ENCODE results near the gene FAM200C.
"Not testable (repeated sequence)": the region's sequence is repeated elsewhere in the genome, so short reads cannot be mapped to it uniquely, and the experiment has no call there.

FAM200C gene

GRCh38 chr5:160436661-160437060 lies 36.8 kb upstream of the FAM200C start:
- not testable (repeated sequence) for H3K27me3 ChIP-seq (ENCODE audit: insufficient read depth, low read length); H3K4me1 ChIP-seq (ENCODE audit: insufficient read depth, low read length); H3K36me3 ChIP-seq (ENCODE audit: insufficient read depth, low read depth, low read length); H3K9ac ChIP-seq (ENCODE audit: low read depth, low read length); H3K27ac ChIP-seq (ENCODE audit: low read length); H3K9me3 ChIP-seq (ENCODE audit: insufficient read depth, low read depth, low read length); H3K4me3 ChIP-seq (ENCODE audit: low read length)

GRCh38 chr5:160436017-160436416 lies 36.2 kb upstream of the FAM200C start:
- no peak overlapping the region for H3K4me3 ChIP-seq (ENCODE audit: low read length)
- H3K9me3 ChIP-seq (ENCODE audit: insufficient read depth, low read depth, low read length) = no peaks in the 10 kb centered on the region
- no peaks in the 10 kb centered on the region; the same call in 1 of the 2 replicates for H3K27me3 ChIP-seq (ENCODE audit: insufficient read depth, low read length)
- no peaks in the 10 kb centered on the region for H3K36me3 ChIP-seq (ENCODE audit: insufficient read depth, low read depth, low read length)
- H3K27ac ChIP-seq (ENCODE audit: low read length) = no peak overlapping the region
- peaks cover 3% of the 10 kb centered on the region; the same call in 1 of the 2 replicates for H3K4me1 ChIP-seq (ENCODE audit: insufficient read depth, low read length)
- no peak overlapping the region for H3K9ac ChIP-seq (ENCODE audit: low read depth, low read length)

- Histone ChIP-seq H3K4me3 (ENCODE audit: low read length) (no peak overlapping the region), H3K9me3 (ENCODE audit: insufficient read depth, low read depth, low read length) (no peaks in the 10 kb centered on the region), H3K27me3 (ENCODE audit: insufficient read depth, low read length) (no peaks in the 10 kb centered on the region; the same call in 1 of the 2 replicates), H3K36me3 (ENCODE audit: insufficient read depth, low read depth, low read length) (no peaks in the 10 kb centered on the region), H3K4me1 (ENCODE audit: insufficient read depth, low read length) (peaks cover 3% of the 10 kb centered on the region; the same call in 1 of the 2 replicates), H3K27ac (ENCODE audit: low read length) (no peak overlapping the region), H3K9ac (ENCODE audit: low read depth, low read length) (no peak overlapping the region)
These were observed 35.7 kb upstream of the FAM200C start for GRCh38 chr5:160435532-160435931.

GRCh38 chr5:160434022-160434531 lies 34.2 kb upstream of the FAM200C start:
- H3K9me3 ChIP-seq (ENCODE audit: insufficient read depth, low read depth, low read length) = no peaks in the 10 kb centered on the region
- H3K27me3 ChIP-seq (ENCODE audit: insufficient read depth, low read length) = no peaks in the 10 kb centered on the region; the same call in 1 of the 2 replicates
- H3K4me3 ChIP-seq (ENCODE audit: low read length) = no peak overlapping the region
- no peak overlapping the region for H3K27ac ChIP-seq (ENCODE audit: low read length)
- H3K36me3 ChIP-seq (ENCODE audit: insufficient read depth, low read depth, low read length) = peaks cover 7% of the 10 kb centered on the region
- H3K4me1 ChIP-seq (ENCODE audit: insufficient read depth, low read length) = peaks cover 3% of the 10 kb centered on the region; the same call in 1 of the 2 replicates
- H3K9ac ChIP-seq (ENCODE audit: low read depth, low read length) = no peak overlapping the region

- Histone ChIP-seq H3K9me3 (ENCODE audit: insufficient read depth, low read depth, low read length) (no peaks in the 10 kb centered on the region), H3K27me3 (ENCODE audit: insufficient read depth, low read length) (no peaks in the 10 kb centered on the region), H3K36me3 (ENCODE audit: insufficient read depth, low read depth, low read length) (peaks cover 20% of the 10 kb centered on the region), H3K27ac (ENCODE audit: low read length) (no peak overlapping the region), H3K4me3 (ENCODE audit: low read length) (no peak overlapping the region), H3K9ac (ENCODE audit: low read depth, low read length) (no peak overlapping the region), H3K4me1 (ENCODE audit: insufficient read depth, low read length) (peaks cover 3% of the 10 kb centered on the region; the same call in 1 of the 2 replicates)
These were observed 32.9 kb upstream of the FAM200C start for GRCh38 chr5:160432787-160433186.

GRCh38 chr5:160432196-160432595 lies 32.3 kb upstream of the FAM200C start:
- no peaks in the 10 kb centered on the region for H3K9me3 ChIP-seq (ENCODE audit: insufficient read depth, low read depth, low read length)

GRCh38 chr5:160427607-160428006 lies 27.8 kb upstream of the FAM200C start:
- Histone ChIP-seq H3K4me1 (ENCODE audit: insufficient read depth, low read length) (peaks cover 12% of the 10 kb centered on the region), H3K27me3 (ENCODE audit: insufficient read depth, low read length) (no peaks in the 10 kb centered on the region), H3K36me3 (ENCODE audit: insufficient read depth, low read depth, low read length) (peaks cover 71% of the 10 kb centered on the region), H3K9ac (ENCODE audit: low read depth, low read length) (no peak overlapping the region), H3K4me3 (ENCODE audit: low read length) (no peak overlapping the region), H3K9me3 (ENCODE audit: insufficient read depth, low read depth, low read length) (no peaks in the 10 kb centered on the region), H3K27ac (ENCODE audit: low read length) (no peak overlapping the region)

More at GRCh38 chr5:160432196-160432595, 32.3 kb upstream of the FAM200C start:
- Histone ChIP-seq H3K27ac (ENCODE audit: low read length) (no peak overlapping the region), H3K36me3 (ENCODE audit: insufficient read depth, low read depth, low read length) (peaks cover 26% of the 10 kb centered on the region), H3K27me3 (ENCODE audit: insufficient read depth, low read length) (no peaks in the 10 kb centered on the region), H3K4me3 (ENCODE audit: low read length) (no peak overlapping the region), H3K9ac (ENCODE audit: low read depth, low read length) (no peak overlapping the region), H3K4me1 (ENCODE audit: insufficient read depth, low read length) (peaks cover 3% of the 10 kb centered on the region; the same call in 1 of the 2 replicates)

- Histone ChIP-seq H3K4me3 (ENCODE audit: low read length) (peak overlapping the region; percentile 98), H3K4me1 (ENCODE audit: insufficient read depth, low read length) (peaks cover 23% of the 10 kb centered on the region), H3K27ac (ENCODE audit: low read length) (no peak overlapping the region)
These were observed 23.2 kb upstream of the FAM200C start for GRCh38 chr5:160423099-160423498.

GRCh38 chr5:160421625-160422258 lies 21.9 kb upstream of the FAM200C start, which contains the start of gene PTTG1:
Gene PTTG1, plus strand, starts transcription at chr5:160421855. Its CDS starts 458 bp downstream, at chr5:160422313.
- Histone ChIP-seq H3K4me3 (ENCODE audit: low read length) (peak within 1 kb of the TSS; percentile 98), H3K9ac (ENCODE audit: low read depth, low read length) (peak within 1 kb of the TSS; percentile 97), H3K27ac (ENCODE audit: low read length) (peak within 1 kb of the TSS; percentile 38), H3K27me3 (ENCODE audit: insufficient read depth, low read length) (no peaks in the 10 kb centered on the region), H3K4me1 (ENCODE audit: insufficient read depth, low read length) (peaks cover 26% of the 10 kb centered on the region), H3K9me3 (ENCODE audit: insufficient read depth, low read depth, low read length) (no peaks in the 10 kb centered on the region), H3K36me3 (ENCODE audit: insufficient read depth, low read depth, low read length) (peaks cover 43% of the 10 kb centered on the region)

More at GRCh38 chr5:160423099-160423498, 23.2 kb upstream of the FAM200C start:
- Histone ChIP-seq H3K9ac (ENCODE audit: low read depth, low read length) (peak overlapping the region; percentile 97), H3K36me3 (ENCODE audit: insufficient read depth, low read depth, low read length) (peaks cover 56% of the 10 kb centered on the region), H3K9me3 (ENCODE audit: insufficient read depth, low read depth, low read length) (no peaks in the 10 kb centered on the region), H3K27me3 (ENCODE audit: insufficient read depth, low read length) (no peaks in the 10 kb centered on the region)

GRCh38 chr5:160420331-160420610 lies 20.4 kb upstream of the FAM200C start:
- H3K27ac ChIP-seq (ENCODE audit: low read length) = no peak overlapping the region
- no peaks in the 10 kb centered on the region for H3K9me3 ChIP-seq (ENCODE audit: insufficient read depth, low read depth, low read length)
- H3K9ac ChIP-seq (ENCODE audit: low read depth, low read length) = no peak overlapping the region
- H3K36me3 ChIP-seq (ENCODE audit: insufficient read depth, low read depth, low read length) = peaks cover 29% of the 10 kb centered on the region
- H3K4me3 ChIP-seq (ENCODE audit: low read length) = no peak overlapping the region
- peaks cover 26% of the 10 kb centered on the region for H3K4me1 ChIP-seq (ENCODE audit: insufficient read depth, low read length)
- H3K27me3 ChIP-seq (ENCODE audit: insufficient read depth, low read length) = no peaks in the 10 kb centered on the region

GRCh38 chr5:160419458-160420330 lies 19.8 kb upstream of the FAM200C start:
- no peaks in the 10 kb centered on the region for H3K9me3 ChIP-seq (ENCODE audit: insufficient read depth, low read depth, low read length)
- H3K9ac ChIP-seq (ENCODE audit: low read depth, low read length) = peak overlapping the region; percentile 93
- H3K27me3 ChIP-seq (ENCODE audit: insufficient read depth, low read length) = no peaks in the 10 kb centered on the region
- peaks cover 27% of the 10 kb centered on the region for H3K36me3 ChIP-seq (ENCODE audit: insufficient read depth, low read depth, low read length)
- H3K4me1 ChIP-seq (ENCODE audit: insufficient read depth, low read length) = peaks cover 26% of the 10 kb centered on the region
- peak overlapping the region; percentile 96 for H3K4me3 ChIP-seq (ENCODE audit: low read length)
- peak overlapping the region; percentile 62 for H3K27ac ChIP-seq (ENCODE audit: low read length)

All from iPS-20b (cell line).